Tibial nerve (tissue), 4 donors: ENCODE results near the gene UBXN4.

Experiments
- EP300 ChIP-seq, 2 donors: sonication (generic); formaldehyde crosslinking; IDR thresholded peaks; one replicate each; pipeline ENCODE4 v1.6.1; 2017; ENCODE audit warnings: antibody characterized with exemption in 2 of 2, mild to moderate bottlenecking in 1 of 2
- TF ChIP-seq, protein P1 (sequence below), 5 experiments: fragments of 200-600 bp in 3 of 5; fragments of 450-650 bp in 2 of 5; sonication (generic) in 3 of 5; IDR thresholded peaks; one replicate each; pipeline ENCODE4 v1.5.1; 2016 to 2019; ENCODE audit warnings: antibody characterized with exemption in 5 of 5, mild to moderate bottlenecking in 3 of 5, moderate library complexity in 2 of 5

DNA sequence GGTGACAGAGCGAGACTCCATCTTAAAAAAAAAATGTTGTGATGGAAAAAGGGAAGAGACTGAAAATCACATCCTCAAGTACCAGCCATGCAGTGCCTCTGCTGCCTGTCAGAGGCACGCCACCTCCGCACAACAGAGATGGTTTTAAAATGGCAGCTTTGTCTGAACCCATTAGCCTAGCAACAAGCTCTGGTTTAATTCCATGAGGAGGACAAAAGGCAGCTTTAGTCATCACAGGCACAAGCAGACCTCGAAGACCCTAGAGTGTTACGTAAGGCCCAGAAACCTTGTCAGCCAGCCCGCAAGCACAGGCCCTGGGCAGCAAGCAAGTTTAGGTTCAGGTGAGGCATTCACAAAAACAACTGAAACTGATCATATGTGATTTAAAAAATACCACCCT, 84.9 kb downstream of the UBXN4 start:
- TF ChIP-seq, protein P1, sequence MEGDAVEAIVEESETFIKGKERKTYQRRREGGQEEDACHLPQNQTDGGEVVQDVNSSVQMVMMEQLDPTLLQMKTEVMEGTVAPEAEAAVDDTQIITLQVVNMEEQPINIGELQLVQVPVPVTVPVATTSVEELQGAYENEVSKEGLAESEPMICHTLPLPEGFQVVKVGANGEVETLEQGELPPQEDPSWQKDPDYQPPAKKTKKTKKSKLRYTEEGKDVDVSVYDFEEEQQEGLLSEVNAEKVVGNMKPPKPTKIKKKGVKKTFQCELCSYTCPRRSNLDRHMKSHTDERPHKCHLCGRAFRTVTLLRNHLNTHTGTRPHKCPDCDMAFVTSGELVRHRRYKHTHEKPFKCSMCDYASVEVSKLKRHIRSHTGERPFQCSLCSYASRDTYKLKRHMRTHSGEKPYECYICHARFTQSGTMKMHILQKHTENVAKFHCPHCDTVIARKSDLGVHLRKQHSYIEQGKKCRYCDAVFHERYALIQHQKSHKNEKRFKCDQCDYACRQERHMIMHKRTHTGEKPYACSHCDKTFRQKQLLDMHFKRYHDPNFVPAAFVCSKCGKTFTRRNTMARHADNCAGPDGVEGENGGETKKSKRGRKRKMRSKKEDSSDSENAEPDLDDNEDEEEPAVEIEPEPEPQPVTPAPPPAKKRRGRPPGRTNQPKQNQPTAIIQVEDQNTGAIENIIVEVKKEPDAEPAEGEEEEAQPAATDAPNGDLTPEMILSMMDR (IDR thresholded peaks at IDR 0.05) = no peak
- TF ChIP-seq EP300 (IDR thresholded peaks at IDR 0.05) = no peak
